Measurements from ENCODE around the gene BRD4.

The BRD4 gene

GRCh38 chr19:15378534-15379082 is 46.3 kb upstream of the BRD4 start:
- no peaks in the 10 kb centered on the region for H3K9me3 ChIP-seq
- peak overlapping the region; percentile 90 for H3K27ac ChIP-seq
- TF ChIP-seq CTCF (IDR thresholded peaks at IDR 0.05) = no peak
- peak overlapping the region; percentile 94 to 96 for H3K4me3 ChIP-seq (ENCODE audit: low read depth in 1 of 2, low read length in 1 of 2)
- H3K27me3 ChIP-seq = no peaks in the 10 kb centered on the region
- peaks cover 25 to 26% of the 10 kb centered on the region in 2 experiments for H3K4me1 ChIP-seq (ENCODE audit: control insufficient read depth in 1 of 2, insufficient read depth in 1 of 2, low read depth in 1 of 2, low read length in 1 of 2)
- peaks cover 20% of the 10 kb centered on the region for H3K36me3 ChIP-seq

- H3K4me1 ChIP-seq (ENCODE audit: control insufficient read depth in 1 of 2, insufficient read depth in 1 of 2, low read depth in 1 of 2, low read length in 1 of 2) = peaks cover 13 to 17% of the 10 kb centered on the region in 2 experiments
- H3K27ac ChIP-seq = no peak overlapping the region
- no peak overlapping the region for H3K4me3 ChIP-seq (ENCODE audit: low read depth in 1 of 2, low read length in 1 of 2)
- no peak for TF ChIP-seq CTCF (IDR thresholded peaks at IDR 0.05)
- H3K36me3 ChIP-seq = peaks cover 52% of the 10 kb centered on the region
- H3K9me3 ChIP-seq = no peaks in the 10 kb centered on the region
- no peaks in the 10 kb centered on the region for H3K27me3 ChIP-seq
These were observed 42.6 kb upstream of the BRD4 start for GRCh38 chr19:15374796-15375440.

- peaks cover 12 to 17% of the 10 kb centered on the region in 2 experiments for H3K4me1 ChIP-seq (ENCODE audit: control insufficient read depth in 1 of 2, insufficient read depth in 1 of 2, low read depth in 1 of 2, low read length in 1 of 2)
- H3K9me3 ChIP-seq = no peaks in the 10 kb centered on the region
- no peak overlapping the region for H3K4me3 ChIP-seq (ENCODE audit: low read depth in 1 of 2, low read length in 1 of 2)
- no peak overlapping the region for H3K27ac ChIP-seq
- H3K27me3 ChIP-seq = no peaks in the 10 kb centered on the region
- H3K36me3 ChIP-seq = peaks cover 59% of the 10 kb centered on the region
- TF ChIP-seq CTCF (IDR thresholded peaks at IDR 0.05) = no peak
These were observed 41.8 kb upstream of the BRD4 start for GRCh38 chr19:15374105-15374651.

- Histone ChIP-seq H3K9me3 (no peaks in the 10 kb centered on the region), H3K4me3 (ENCODE audit: low read depth in 1 of 2, low read length in 1 of 2) (no peak overlapping the region), H3K27ac (no peak overlapping the region), H3K36me3 (peaks cover 64% of the 10 kb centered on the region), H3K27me3 (no peaks in the 10 kb centered on the region), H3K4me1 (ENCODE audit: control insufficient read depth in 1 of 2, insufficient read depth in 1 of 2, low read depth in 1 of 2, low read length in 1 of 2) (peaks cover 12 to 16% of the 10 kb centered on the region in 2 experiments)
- no peak for TF ChIP-seq CTCF (IDR thresholded peaks at IDR 0.05)
These were observed 41.3 kb upstream of the BRD4 start for GRCh38 chr19:15373644-15374043.

GRCh38 chr19:15372891-15373301 is 40.6 kb upstream of the BRD4 start:
- H3K27me3 ChIP-seq = no peaks in the 10 kb centered on the region
- H3K36me3 ChIP-seq = peaks cover 72% of the 10 kb centered on the region
- H3K4me3 ChIP-seq (ENCODE audit: low read depth in 1 of 2, low read length in 1 of 2) = no peak overlapping the region
- no peaks in the 10 kb centered on the region for H3K9me3 ChIP-seq
- H3K4me1 ChIP-seq (ENCODE audit: control insufficient read depth in 1 of 2, insufficient read depth in 1 of 2, low read depth in 1 of 2, low read length in 1 of 2) = peaks cover 9% of the 10 kb centered on the region in 2 experiments
- no peak for TF ChIP-seq CTCF (IDR thresholded peaks at IDR 0.05)
- H3K27ac ChIP-seq = no peak overlapping the region

All from neutrophil (primary cell).